Ishikawa (cell line): ENCODE data around the gene MAN2B1.

Experiments used
- CEBPB ChIP-seq: IDR thresholded peaks from 2 replicates; pipeline ENCODE4 v1.6.1; 2012
- CREB1 ChIP-seq: IDR thresholded peaks from 2 replicates; pipeline ENCODE4 v1.6.1; 2012; ENCODE audit warnings: low read depth
- EGR1 ChIP-seq: IDR thresholded peaks from 2 replicates; pipeline ENCODE4 v1.6.1; 2012
- EP300 ChIP-seq: IDR thresholded peaks from 2 replicates; pipeline ENCODE4 v1.6.1; 2012; ENCODE audit warnings: borderline replicate concordance
- FOXM1 ChIP-seq: IDR thresholded peaks from 2 replicates; pipeline ENCODE4 v1.6.1; 2012; ENCODE audit warnings: low read depth, borderline replicate concordance
- MAX ChIP-seq: IDR thresholded peaks from 2 replicates; pipeline ENCODE4 v1.6.1; 2012
- NFIC ChIP-seq: IDR thresholded peaks from 2 replicates; pipeline ENCODE4 v1.6.1; 2012
- RAD21 ChIP-seq: IDR thresholded peaks from 2 replicates; pipeline ENCODE4 v1.6.1; 2012; ENCODE audit warnings: low read depth
- REST ChIP-seq: IDR thresholded peaks from 2 replicates; pipeline ENCODE4 v1.6.1; 2012; ENCODE audit warnings: low read depth, mild to moderate bottlenecking
- TAF1 ChIP-seq: IDR thresholded peaks from 2 replicates; pipeline ENCODE4 v1.6.1; 2012; ENCODE audit warnings: low read depth, mild to moderate bottlenecking
- TCF12 ChIP-seq: IDR thresholded peaks from 2 replicates; pipeline ENCODE4 v1.6.1; 2012; ENCODE audit warnings: low read depth
- TEAD4 ChIP-seq: IDR thresholded peaks from 2 replicates; pipeline ENCODE4 v1.6.1; 2012
- USF1 ChIP-seq: IDR thresholded peaks from 2 replicates; pipeline ENCODE4 v1.6.1; 2012
- YY1 ChIP-seq: IDR thresholded peaks from 2 replicates; pipeline ENCODE4 v1.6.1; 2012; ENCODE audit warnings: low read depth
- ZBTB7A ChIP-seq: IDR thresholded peaks from 2 replicates; pipeline ENCODE4 v1.6.1; 2012; ENCODE audit warnings: low read depth

Gene MAN2B1

DNA sequence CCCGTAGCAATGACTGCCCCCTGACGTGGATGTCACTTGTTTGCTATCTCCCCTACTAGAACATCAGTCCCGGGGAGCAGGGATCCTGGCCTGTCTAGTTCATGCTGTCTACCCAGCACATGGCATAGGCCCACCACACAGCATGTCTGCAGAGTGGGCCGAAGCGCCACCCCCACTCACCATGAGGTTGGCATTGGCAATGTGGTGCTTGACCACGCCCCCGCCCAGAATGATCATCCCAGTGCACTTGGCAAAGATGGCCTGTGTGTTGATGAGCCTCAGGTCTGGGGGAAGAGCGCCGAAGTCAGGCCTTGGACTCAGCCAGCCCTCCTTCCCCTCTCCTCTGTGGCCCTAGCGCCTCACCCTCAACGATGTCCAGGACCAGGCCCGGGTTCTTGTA, 10.4 kb upstream of the MAN2B1 start:
- TF ChIP-seq MAX (no peak), ZBTB7A (no peak), TCF12 (no peak), CREB1 (no peak), TAF1 (no peak), NFIC (no peak), CEBPB (no peak), FOXM1 (no peak), TEAD4 (no peak), USF1 (no peak), RAD21 (no peak), EGR1 (no peak), REST (no peak), YY1 (no peak), EP300 (no peak)

GRCh38 chr19:12676384-12676792, 9.8 kb upstream of the MAN2B1 start:
- TF ChIP-seq USF1 = no peak
- peak; percentile 44; the same call in 1 of the 2 replicates for TF ChIP-seq RAD21
- no peak for TF ChIP-seq EP300
- TF ChIP-seq YY1 = no peak

DNA sequence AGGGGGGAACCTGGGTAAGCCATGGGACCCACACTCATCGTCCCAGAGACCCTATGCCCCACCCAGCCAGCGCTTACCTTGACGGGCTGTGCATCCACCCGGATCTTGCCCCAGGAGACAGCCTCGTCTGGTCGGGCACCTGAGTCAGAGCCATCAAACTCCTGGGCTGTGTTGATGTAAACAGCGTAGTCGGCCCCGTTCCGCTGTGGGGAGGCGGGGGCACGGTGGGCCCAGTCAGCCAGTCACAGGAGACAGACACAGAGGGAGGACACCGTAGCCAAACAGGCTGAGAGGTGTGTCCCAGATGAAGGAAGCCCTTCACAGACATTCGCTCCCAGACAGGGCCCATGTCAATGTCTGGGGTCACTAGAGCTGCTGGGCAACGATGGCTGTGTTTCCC, 9.4 kb upstream of the MAN2B1 start:
- TF ChIP-seq TEAD4 (no peak), MAX (no peak), REST (no peak), YY1 (no peak), USF1 (no peak), ZBTB7A (no peak), EGR1 (no peak), RAD21 (no peak), TAF1 (no peak), TCF12 (no peak), FOXM1 (no peak), CREB1 (no peak), CEBPB (no peak), NFIC (no peak), EP300 (no peak)

DNA sequence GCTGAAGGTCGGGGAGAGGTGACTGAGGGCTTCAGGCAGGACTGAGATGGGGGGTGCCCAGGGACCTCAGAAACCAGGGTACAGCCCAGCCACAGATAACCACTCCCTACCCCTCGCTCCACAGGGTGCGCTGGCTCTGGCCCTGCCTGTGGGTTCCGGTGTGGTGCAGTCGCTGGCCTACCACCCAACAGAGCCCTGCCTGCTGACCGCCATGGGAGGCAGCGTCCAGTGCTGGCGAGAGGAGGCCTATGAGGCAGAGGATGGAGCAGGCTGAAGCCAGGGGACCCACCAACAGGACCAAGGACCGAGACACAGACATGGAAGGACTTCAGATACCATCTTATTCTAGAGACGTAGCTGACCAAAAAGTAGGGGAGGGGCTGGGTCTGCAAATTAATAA, 8.9 kb upstream of the MAN2B1 start:
- TF ChIP-seq ZBTB7A (no peak), TCF12 (no peak), YY1 (no peak), NFIC (no peak), TEAD4 (no peak), TAF1 (no peak), CEBPB (no peak), FOXM1 (no peak)

DNA sequence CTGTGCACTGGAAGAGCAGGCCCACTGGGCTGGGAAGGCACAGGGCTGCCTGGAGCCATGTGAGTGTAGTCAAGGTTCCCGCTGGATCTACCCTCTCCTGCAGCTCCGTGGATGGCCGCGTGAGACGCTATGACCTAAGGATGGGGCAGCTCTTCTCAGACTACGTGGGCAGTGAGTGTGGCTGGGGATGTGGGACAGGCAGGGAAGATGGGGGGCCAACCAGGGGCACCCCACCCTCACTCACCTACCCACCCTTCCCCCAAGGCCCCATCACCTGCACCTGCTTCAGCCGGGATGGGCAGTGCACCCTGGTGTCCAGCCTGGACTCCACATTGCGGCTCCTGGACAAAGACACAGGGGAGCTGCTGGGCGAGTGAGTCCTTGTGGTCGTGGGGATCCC, 6.2 kb upstream of the MAN2B1 start:
- TF ChIP-seq RAD21 (no peak), EGR1 (no peak), YY1 (no peak), ZBTB7A (no peak), TAF1 (no peak)
